Neural cell (in vitro differentiated cells): ENCODE results near the gene ELOVL1. TPM values are rescaled to one million over a fixed set of nuclear protein-coding genes. Genes with fewer than 3 reads are reported as not detected.

Experiments used
- H2AFZ ChIP-seq: fragments of 200-600, 300-800 bp; sonication (generic), shearing (Covaris generic); 2 replicates; pipeline ENCODE4 v1.6.0; 2014; ENCODE audit warnings: low read depth, mild to moderate bottlenecking, antibody characterized with exemption, low read length, moderate library complexity
- H3F3A ChIP-seq: fragments of 200-600 bp; shearing (Covaris generic); 2 replicates; pipeline ENCODE4 v1.6.1; 2016; ENCODE audit warnings: mild to moderate bottlenecking, moderate library complexity, mixed read lengths, antibody characterized with exemption, low read length; ENCODE audit not compliant: insufficient read depth, poor library complexity, severe bottlenecking
- H3K27ac ChIP-seq: fragments of 200-600, 300-800 bp; sonication (generic), shearing (Covaris generic); 2 replicates; pipeline ENCODE4 v1.5.1; 2014; ENCODE audit warnings: mild to moderate bottlenecking, low read length, moderate library complexity
- H3K27me3 ChIP-seq: fragments of 300-800, 200-600 bp; sonication (generic), shearing (Covaris generic); 2 replicates; pipeline ENCODE4 v1.6.0; 2014; ENCODE audit warnings: mild to moderate bottlenecking, low read depth, low read length, moderate library complexity; ENCODE audit not compliant: insufficient read depth
- H3K36me3 ChIP-seq: fragments of 300-800, 200-600 bp; sonication (generic), shearing (Covaris generic); 2 replicates; pipeline ENCODE4 v1.5.1; 2014; ENCODE audit warnings: mild to moderate bottlenecking, antibody characterized with exemption, low read length, moderate library complexity; ENCODE audit not compliant: insufficient read depth
- H3K4me2 ChIP-seq: fragments of 300-800, 200-600 bp; sonication (generic), shearing (Covaris generic); 2 replicates; pipeline ENCODE4 v1.6.0; 2014; ENCODE audit warnings: mild to moderate bottlenecking, low read length
- H3K4me3 ChIP-seq: fragments of 300-800, 200-600 bp; sonication (generic), shearing (Covaris generic); 2 replicates; pipeline ENCODE4 v1.5.1; 2014; ENCODE audit warnings: mild to moderate bottlenecking, low read length, moderate library complexity
- H3K79me2 ChIP-seq: fragments of 200-600 bp; shearing (Covaris generic); replicated peaks from 2 replicates; pipeline ENCODE4 v1.6.0; 2014; ENCODE audit warnings: mild to moderate bottlenecking, low read length, moderate library complexity; ENCODE audit not compliant: insufficient read depth
- H3K9ac ChIP-seq: fragments of 300-800, 200-600 bp; sonication (generic), shearing (Covaris generic); 2 replicates; pipeline ENCODE4 v1.6.1; 2016; ENCODE audit warnings: mild to moderate bottlenecking, low read length, mixed read lengths
- H3K9me2 ChIP-seq: fragments of 200-600 bp; shearing (Covaris generic); 2 replicates; pipeline ENCODE4 v1.6.1; 2016; ENCODE audit warnings: mild to moderate bottlenecking, low read length, mixed read lengths; ENCODE audit not compliant: insufficient read depth
- H3K9me3 ChIP-seq: fragments of 200-600, 300-800 bp; sonication (generic), shearing (Covaris generic); 2 replicates; pipeline ENCODE4 v1.6.1; 2016; ENCODE audit warnings: mild to moderate bottlenecking, mixed run types, low read length, moderate library complexity, mixed read lengths
- H4K20me1 ChIP-seq: fragments of 200-600 bp; shearing (Covaris generic); 2 replicates; pipeline ENCODE4 v1.6.1; 2016; ENCODE audit warnings: mild to moderate bottlenecking, mixed run types; ENCODE audit not compliant: insufficient read depth
- CTCF ChIP-seq: fragments of 450-650 bp; IDR thresholded peaks from 2 replicates; pipeline ENCODE4 v1.5.1; 2014; ENCODE audit warnings: antibody characterized with exemption, mild to moderate bottlenecking, moderate library complexity; ENCODE audit not compliant: poor library complexity, severe bottlenecking
- EP300 ChIP-seq: fragments of 450-650 bp; conservative IDR thresholded peaks from 2 replicates; pipeline ENCODE4 v1.6.1; 2014; ENCODE audit warnings: antibody characterized with exemption, mild to moderate bottlenecking, moderate library complexity; ENCODE audit not compliant: poor library complexity, severe bottlenecking
- EZH2 ChIP-seq: fragments of 200-600, 300-800 bp; shearing (Covaris generic), sonication (generic); IDR thresholded peaks from 2 replicates; pipeline ENCODE4 v1.6.1; 2014; ENCODE audit warnings: antibody characterized with exemption, low read length, borderline replicate concordance, mild to moderate bottlenecking; ENCODE audit not compliant: insufficient read depth, poor library complexity, severe bottlenecking
- MXI1 ChIP-seq: fragments of 450-650 bp; conservative IDR thresholded peaks from 2 replicates; pipeline ENCODE4 v1.6.1; 2014; ENCODE audit warnings: antibody characterized with exemption, mild to moderate bottlenecking; ENCODE audit not compliant: poor library complexity, severe bottlenecking
- POLR2AphosphoS5 ChIP-seq: IDR thresholded peaks from 2 replicates; pipeline ENCODE4 v1.6.1; 2012
- RAD21 ChIP-seq: fragments of 450-650 bp; conservative IDR thresholded peaks from 2 replicates; pipeline ENCODE4 v1.6.1; 2014; ENCODE audit warnings: antibody characterized with exemption, mild to moderate bottlenecking, moderate library complexity
- REST ChIP-seq: IDR thresholded peaks from 2 replicates; pipeline ENCODE4 v1.6.1; 2012; ENCODE audit warnings: borderline replicate concordance
- SMC3 ChIP-seq: fragments of 450-650 bp; conservative IDR thresholded peaks from 2 replicates; pipeline ENCODE4 v1.6.1; 2014; ENCODE audit warnings: antibody characterized with exemption, mild to moderate bottlenecking, moderate library complexity; ENCODE audit not compliant: poor library complexity
- TAF1 ChIP-seq: IDR thresholded peaks from 2 replicates; pipeline ENCODE4 v1.6.1; 2012; ENCODE audit warnings: low read depth
- polyA minus RNA-seq: library from RNA; depleted of rRNA, polyadenylated mRNA; stranded (reverse); fragments of >200 nt; gene quantifications from 2 replicates; pipeline ENCODE4 v1.2.3, GENCODE V29; 2014
- polyA plus RNA-seq: library from polyadenylated mRNA; depleted of rRNA; stranded (reverse); fragments of >200 nt; gene quantifications from 2 replicates; pipeline ENCODE4 v1.2.3, GENCODE V29; 2014

ELOVL1 gene
- 11.9 and 12.9 TPM in 2 replicates for polyA plus RNA-seq
- polyA minus RNA-seq, result 2.7 and 2.9 TPM in 2 replicates

DNA sequence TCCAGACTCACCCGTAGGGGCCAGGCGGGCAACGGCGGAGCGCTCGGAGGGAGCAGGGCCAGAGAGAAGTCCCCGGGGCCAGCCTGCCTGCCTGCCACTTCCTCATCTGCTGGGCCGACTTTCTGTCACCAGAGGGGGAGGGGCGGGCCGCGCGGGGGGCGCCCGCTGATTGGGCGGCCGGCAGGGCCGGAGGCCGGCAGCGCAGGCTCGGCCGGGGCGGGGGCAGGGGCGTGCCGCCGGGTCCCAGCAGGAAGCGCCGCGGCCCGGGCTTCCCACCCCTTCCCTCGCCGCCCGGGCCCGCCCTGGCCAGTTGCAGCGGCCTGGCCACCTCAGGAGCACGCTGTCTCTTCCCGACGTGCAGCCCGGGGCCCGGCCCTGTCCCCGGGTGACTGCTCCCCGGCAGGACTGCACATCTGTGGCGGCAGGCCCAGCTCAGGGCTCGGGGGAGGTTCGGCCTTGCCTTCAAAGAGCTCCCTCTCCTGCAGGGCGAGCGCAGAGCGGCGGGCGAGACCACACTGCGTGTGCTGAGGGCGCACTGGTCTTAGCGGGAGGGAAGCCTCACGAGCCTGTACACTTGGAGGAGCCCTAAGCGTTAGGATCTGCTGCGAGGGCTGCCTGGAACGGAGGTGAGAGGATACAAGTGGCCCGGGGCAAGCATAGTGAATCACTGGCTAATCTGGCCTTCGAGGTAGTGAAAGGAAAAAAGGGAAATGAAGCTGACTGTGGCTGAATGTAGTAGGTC lies at the start of gene ELOVL1:
Gene ELOVL1 (minus strand): TSS at position 108 of the 742 bp plus-strand sequence. CDS start 2,402 bp downstream, outside the sequence.
- peak within 1 kb of the TSS; percentile 14 for H2AFZ ChIP-seq
- no peaks in the 10 kb centered on the region for H3K27me3 ChIP-seq
- H3K79me2 ChIP-seq, result peaks cover 3% of the 10 kb centered on the region
- peak within 1 kb of the TSS; percentile 61 for H3K4me3 ChIP-seq
- no peaks in the 10 kb centered on the region for H4K20me1 ChIP-seq
- H3K4me2 ChIP-seq, result no peak within 1 kb of the TSS
- no peaks in the 10 kb centered on the region for H3K36me3 ChIP-seq
- no peaks in the 10 kb centered on the region for H3K9me2 ChIP-seq
- peak; percentile 21 for TF ChIP-seq RAD21
- no peak for TF ChIP-seq POLR2AphosphoS5
- no peak for TF ChIP-seq EZH2
- no peak for TF ChIP-seq REST
- no peak for TF ChIP-seq TAF1
- TF ChIP-seq CTCF, result peak; percentile 56
- TF ChIP-seq EP300, result no peak
- TF ChIP-seq SMC3, result peak; percentile 46
- peak; percentile 45 for TF ChIP-seq MXI1
- H3K9ac ChIP-seq, result peak within 1 kb of the TSS; percentile 51
- no peaks in the 10 kb centered on the region for H3K9me3 ChIP-seq
- H3K27ac ChIP-seq, result peak within 1 kb of the TSS; percentile 9
- no peaks in the 10 kb centered on the region for H3F3A ChIP-seq

- Histone ChIP-seq H3K27me3 (no peaks in the 10 kb centered on the region), H3K4me3 (no peak overlapping the region), H4K20me1 (no peaks in the 10 kb centered on the region), H3K9me3 (no peaks in the 10 kb centered on the region), H3K36me3 (no peaks in the 10 kb centered on the region), H3K9ac (no peak overlapping the region), H2AFZ (no peak overlapping the region), H3K4me2 (no peak overlapping the region), H3F3A (no peaks in the 10 kb centered on the region), H3K9me2 (no peaks in the 10 kb centered on the region), H3K27ac (no peak overlapping the region), H3K79me2 (no peaks in the 10 kb centered on the region)
- no peak for TF ChIP-seq POLR2AphosphoS5
- TF ChIP-seq TAF1, result no peak
- no peak for TF ChIP-seq CTCF
- no peak for TF ChIP-seq EP300
- TF ChIP-seq MXI1, result no peak
- TF ChIP-seq RAD21, result no peak
Measured at GRCh38 chr1:43415901-43416300, 48.1 kb upstream of the ELOVL1 start.
